Neural progenitor cell (in vitro differentiated cells): Measurements from ENCODE around the gene MMP25. TPM values are rescaled to one million over a fixed set of nuclear protein-coding genes. Genes with fewer than 3 reads are reported as not detected.

ENCODE experiments used
- DNase-seq: peaks from one replicate; pipeline ENCODE4 v3.0.0-alpha.2; 2016; ENCODE audit warnings: low spot score
- H2AFZ ChIP-seq: fragments of 200-600 bp; sonication (generic); replicated peaks from 2 replicates; pipeline ENCODE4 v1.6.1; 2016; ENCODE audit warnings: antibody characterized with exemption
- H3F3A ChIP-seq: fragments of 200-600 bp; sonication (generic); 2 replicates; pipeline ENCODE4 v1.6.1; 2016; ENCODE audit warnings: antibody characterized with exemption, low read depth
- H3K27ac ChIP-seq: fragments of 200-600 bp; sonication (generic); 2 replicates; pipeline ENCODE4 v1.5.1; 2016; ENCODE audit warnings: mild to moderate bottlenecking
- H3K27me3 ChIP-seq: fragments of 200-600 bp; sonication (generic); 2 replicates; pipeline ENCODE4 v1.6.1; 2016; ENCODE audit warnings: mild to moderate bottlenecking, moderate library complexity
- H3K36me3 ChIP-seq: fragments of 200-600 bp; sonication (generic); 2 replicates; pipeline ENCODE4 v1.5.1; 2016
- H3K4me1 ChIP-seq: fragments of 200-600 bp; sonication (generic); 2 replicates; pipeline ENCODE4 v1.6.1; 2016; ENCODE audit warnings: mixed run types
- H3K4me2 ChIP-seq: fragments of 200-600 bp; sonication (generic); 2 replicates; pipeline ENCODE4 v1.6.1; 2016
- H3K4me3 ChIP-seq: fragments of 200-600 bp; sonication (generic); 2 replicates; pipeline ENCODE4 v1.5.1; 2016
- H3K79me2 ChIP-seq: fragments of 200-600 bp; sonication (generic); 2 replicates; pipeline ENCODE4 v1.6.1; 2016; ENCODE audit warnings: low read depth
- H3K9ac ChIP-seq: fragments of 200-600 bp; sonication (generic); 2 replicates; pipeline ENCODE4 v1.6.1; 2016
- H3K9me3 ChIP-seq: fragments of 200-600 bp; sonication (generic); 2 replicates; pipeline ENCODE4 v1.5.1; 2016; ENCODE audit warnings: low read depth
- H4K20me1 ChIP-seq: fragments of 200-600 bp; sonication (generic); 2 replicates; pipeline ENCODE4 v1.6.1; 2016; ENCODE audit warnings: low read depth
- H3K27ac Mint-ChIP-seq: 3 replicates; pipeline ENCODE4 v1.8.0; 2021; ENCODE audit warnings: mixed read lengths
- H3K27me3 Mint-ChIP-seq: 2 replicates; pipeline ENCODE4 v1.8.0; 2022; ENCODE audit warnings: low read depth, mild to moderate bottlenecking, inconsistent platforms, moderate library complexity, mixed read lengths; ENCODE audit not compliant: insufficient read depth
- H3K36me3 Mint-ChIP-seq: 3 replicates; pipeline ENCODE4 v1.8.0; 2021; ENCODE audit warnings: mixed read lengths
- H3K4me1 Mint-ChIP-seq: 3 replicates; pipeline ENCODE4 v1.8.0; 2021; ENCODE audit warnings: mixed read lengths
- H3K4me3 Mint-ChIP-seq: 3 replicates; pipeline ENCODE4 v1.8.0; 2021; ENCODE audit warnings: mild to moderate bottlenecking, moderate library complexity, mixed read lengths
- H3K9me3 Mint-ChIP-seq: 3 replicates; pipeline ENCODE4 v1.8.0; 2020; ENCODE audit warnings: mixed read lengths
- CTCF ChIP-seq: fragments of 200-600 bp; sonication (generic); IDR thresholded peaks from 2 replicates; pipeline ENCODE4 v1.5.1; 2017; ENCODE audit warnings: antibody characterized with exemption, mild to moderate bottlenecking
- EZH2 ChIP-seq: fragments of 200-600 bp; sonication (generic); IDR thresholded peaks from 2 replicates; pipeline ENCODE4 v1.6.1; 2017; ENCODE audit warnings: antibody characterized with exemption, mild to moderate bottlenecking, moderate library complexity
- EZH2phosphoT487 ChIP-seq: fragments of 200-600 bp; sonication (generic); IDR thresholded peaks from 2 replicates; pipeline ENCODE4 v1.6.1; 2017; ENCODE audit warnings: antibody characterized with exemption
- total RNA-seq: library from RNA; depleted of rRNA; stranded (reverse); fragments of >200 nt; gene quantifications from 2 replicates; pipeline ENCODE4 v1.2.3, GENCODE V29; 2015; ENCODE audit warnings: low replicate concordance

MMP25 gene
- total RNA-seq, 1 donor from 2014 or later, result 0.58 TPM

- Histone ChIP-seq H3F3A (peaks cover 8% of the 10 kb centered on the region), H3K4me3 (no peak overlapping the region), H3K36me3 (no peaks in the 10 kb centered on the region), H3K9me3 (no peaks in the 10 kb centered on the region), H2AFZ (no peak overlapping the region), H3K27ac (no peak overlapping the region), H3K4me1 (peaks cover 9% of the 10 kb centered on the region), H4K20me1 (peaks cover 15% of the 10 kb centered on the region), H3K9ac (no peak overlapping the region), H3K4me2 (no peak overlapping the region), H3K27me3 (peaks cover 67% of the 10 kb centered on the region), H3K79me2 (no peaks in the 10 kb centered on the region)
- Mint-ChIP-seq H3K36me3 (peaks cover 4% of the 10 kb centered on the region), H3K4me3 (no peak overlapping the region), H3K27me3 (peaks cover 43% of the 10 kb centered on the region), H3K9me3 (no peaks in the 10 kb centered on the region), H3K4me1 (peaks cover 21% of the 10 kb centered on the region), H3K27ac (no peak overlapping the region)
- no peak for DNase-seq
- no peak for TF ChIP-seq EZH2phosphoT487
- no peak for TF ChIP-seq CTCF
- no peak for TF ChIP-seq EZH2
Measured at GRCh38 chr16:3032624-3033023, 13.7 kb upstream of the MMP25 start.

- Mint-ChIP-seq H3K4me1 (peaks cover 14% of the 10 kb centered on the region), H3K9me3 (no peaks in the 10 kb centered on the region), H3K27ac (no peak overlapping the region), H3K36me3 (peaks cover 1% of the 10 kb centered on the region), H3K4me3 (peak overlapping the region; percentile 52), H3K27me3 (peaks cover 66% of the 10 kb centered on the region)
- no peak overlapping the region for H3K4me2 ChIP-seq
- H3K79me2 ChIP-seq, result no peaks in the 10 kb centered on the region
- DNase-seq, result no peak
- peaks cover 6% of the 10 kb centered on the region for H4K20me1 ChIP-seq
- no peak overlapping the region for H3K27ac ChIP-seq
- no peak overlapping the region for H3K9ac ChIP-seq
- peaks cover 84% of the 10 kb centered on the region for H3K27me3 ChIP-seq
- TF ChIP-seq CTCF, result no peak
- H3K36me3 ChIP-seq, result no peaks in the 10 kb centered on the region
- H3K4me1 ChIP-seq, result peaks cover 5% of the 10 kb centered on the region
- peaks cover 4% of the 10 kb centered on the region for H3F3A ChIP-seq
- no peaks in the 10 kb centered on the region for H3K9me3 ChIP-seq
- no peak overlapping the region for H3K4me3 ChIP-seq
- H2AFZ ChIP-seq, result no peak overlapping the region
Measured at GRCh38 chr16:3035289-3035971, 10.9 kb upstream of the MMP25 start.

- H3F3A ChIP-seq, result peaks cover 4% of the 10 kb centered on the region
- peaks cover 12% of the 10 kb centered on the region for H3K4me1 Mint-ChIP-seq
- peak overlapping the region; percentile 4 for H3K4me2 ChIP-seq
- H3K36me3 Mint-ChIP-seq, result peaks cover 1% of the 10 kb centered on the region
- H3K9me3 ChIP-seq, result no peaks in the 10 kb centered on the region
- H4K20me1 ChIP-seq, result peaks cover 3% of the 10 kb centered on the region
- H3K27me3 Mint-ChIP-seq, result peaks cover 66% of the 10 kb centered on the region
- H3K4me3 Mint-ChIP-seq, result peak overlapping the region; percentile 52
- no peak for TF ChIP-seq EZH2phosphoT487
- no peak for TF ChIP-seq CTCF
- no peak for TF ChIP-seq EZH2
- no peak for DNase-seq
- peaks cover 90% of the 10 kb centered on the region for H3K27me3 ChIP-seq
- no peak overlapping the region for H3K27ac Mint-ChIP-seq
- H3K4me3 ChIP-seq, result no peak overlapping the region
- peaks cover 4% of the 10 kb centered on the region for H3K4me1 ChIP-seq
- H3K27ac ChIP-seq, result no peak overlapping the region
- H3K36me3 ChIP-seq, result no peaks in the 10 kb centered on the region
- no peaks in the 10 kb centered on the region for H3K9me3 Mint-ChIP-seq
- H3K79me2 ChIP-seq, result no peaks in the 10 kb centered on the region
- H2AFZ ChIP-seq, result no peak overlapping the region
- no peak overlapping the region for H3K9ac ChIP-seq
Measured at GRCh38 chr16:3035972-3036725, 10.2 kb upstream of the MMP25 start.
